Vagina (tissue), 2 donors: ENCODE measurements around the gene FLYWCH2.

Source experiments
- CTCF ChIP-seq, 3 experiments: fragments of 450-650 bp in 2 of 3; fragments of 200-600 bp in 1 of 3; sonication (generic) in 1 of 3; IDR thresholded peaks; one replicate each; pipeline ENCODE4 v1.5.1; 2017 to 2019; ENCODE audit warnings: antibody characterized with exemption in 3 of 3, mild to moderate bottlenecking in 2 of 3, moderate library complexity in 2 of 3
- POLR2AphosphoS5 ChIP-seq, 2 donors: sonication (generic); formaldehyde crosslinking; IDR thresholded peaks; one replicate each; pipeline ENCODE4 v1.9.0; 2017; ENCODE audit warnings: antibody characterized with exemption in 2 of 2, mild to moderate bottlenecking in 2 of 2, low read depth in 1 of 2; ENCODE audit not compliant: insufficient read depth in 1 of 2

GRCh38 chr16:2894231-2894630 is 11.2 kb downstream of the FLYWCH2 start:
- no peak for TF ChIP-seq CTCF (IDR thresholded peaks at IDR 0.05)
- TF ChIP-seq POLR2AphosphoS5 (IDR thresholded peaks at IDR 0.05; ENCODE audit: insufficient read depth in 1 of 2, low read depth in 1 of 2): no peak
